A673 (cell line): Measurements from ENCODE around the gene HIBCH. TPM values are rescaled to one million over a fixed set of nuclear protein-coding genes. Genes with fewer than 3 reads are reported as not detected.

Experiments used
- Bru-seq: library from RNA; stranded (reverse); fragments of 400-500 nt; gene quantifications from one replicate; lab custom pipeline; 2021; lab: Mats Ljungman, UMichigan
- BruChase-seq, 2 experiments: library from RNA; stranded (reverse); fragments of 400-500 nt; gene quantifications; one replicate each; lab custom pipeline; 2021; lab: Mats Ljungman, UMichigan
- BruUV-seq: library from RNA; stranded (reverse); fragments of 400-500 nt; replicated peaks from 2 replicates; lab custom pipeline; 2021; lab: Mats Ljungman, UMichigan
- CTCF ChIA-PET: fragments of 300-600 bp; sonication (Branson Sonifier 250); formaldehyde crosslinking; loops from one replicate; lab custom pipeline; 2022; ENCODE audit warnings: antibody characterized with exemption; lab: Charles Lee
- POLR2A ChIA-PET: fragments of 300-600 bp; sonication (Branson Sonifier 250); formaldehyde crosslinking; loops from one replicate; lab custom pipeline; 2022; ENCODE audit warnings: antibody characterized with exemption; ENCODE audit not compliant: low non-redundant PET; lab: Charles Lee
- DNase-seq: peaks from one replicate; pipeline ENCODE4 v3.0.0-alpha.2; 2015; ENCODE audit warnings: low spot score
- H3K27ac ChIP-seq: fragments of 200-600 bp; sonication (generic); 2 replicates; pipeline ENCODE4 v1.5.1; 2016; ENCODE audit warnings: mixed run types, low read depth, mild to moderate bottlenecking, mixed read lengths, antibody characterized with exemption, low read length; ENCODE audit not compliant: poor library complexity, severe bottlenecking
- H3K27me3 ChIP-seq: fragments of 200-600 bp; sonication (generic); replicated peaks from 2 replicates; pipeline ENCODE4 v1.6.1; 2017; ENCODE audit warnings: mixed run types, low read depth, mild to moderate bottlenecking, mixed read lengths, antibody characterized with exemption, low read length; ENCODE audit not compliant: insufficient read depth, poor library complexity
- H3K36me3 ChIP-seq: fragments of 200-600 bp; sonication (generic); 2 replicates; pipeline ENCODE4 v1.6.1; 2016; ENCODE audit warnings: mixed run types, mild to moderate bottlenecking, mixed read lengths, antibody characterized with exemption, low read length; ENCODE audit not compliant: insufficient read depth, poor library complexity, severe bottlenecking
- H3K4me1 ChIP-seq: fragments of 200-600 bp; sonication (generic); 2 replicates; pipeline ENCODE4 v1.6.1; 2017; ENCODE audit warnings: mixed run types, mild to moderate bottlenecking, mixed read lengths, antibody characterized with exemption, low read length; ENCODE audit not compliant: insufficient read depth, poor library complexity, severe bottlenecking
- H3K4me3 ChIP-seq: fragments of 200-600 bp; sonication (generic); 2 replicates; pipeline ENCODE4 v1.5.1; 2016; ENCODE audit warnings: low read depth, mixed run types, mild to moderate bottlenecking, mixed read lengths, low read length; ENCODE audit not compliant: poor library complexity, severe bottlenecking
- H3K9me3 ChIP-seq: fragments of 200-600 bp; sonication (generic); 2 replicates; pipeline ENCODE4 v1.6.1; 2016; ENCODE audit warnings: mixed run types, low read depth, mild to moderate bottlenecking, mixed read lengths, antibody characterized with exemption, low read length; ENCODE audit not compliant: poor library complexity, severe bottlenecking
- CTCF ChIP-seq: fragments of 300-800, 200-600 bp; sonication (generic); conservative IDR thresholded peaks from 2 replicates; pipeline ENCODE4 v1.5.1; 2017; ENCODE audit warnings: low read depth, mild to moderate bottlenecking, antibody characterized with exemption, low read length, moderate library complexity, mixed read lengths
- EZH2 ChIP-seq: fragments of 200-600 bp; sonication (generic); IDR thresholded peaks from 2 replicates; pipeline ENCODE4 v1.6.1; 2017; ENCODE audit warnings: borderline replicate concordance, low read depth, mild to moderate bottlenecking, mixed read lengths, antibody characterized with exemption, low read length; ENCODE audit not compliant: poor library complexity, severe bottlenecking
- intact Hi-C: fragments of 100-400 bp; cut with micrococcal nuclease; formaldehyde crosslinking; loops from one replicate; pipeline ENCODE4 v1.10.0; 2022; ENCODE audit not compliant: unreplicated experiment
- long read RNA-seq: library from polyadenylated mRNA; stranded (forward); transcript quantifications from one replicate; pipeline ENCODE4 v2.0.0, GENCODE V29; 2022
- total RNA-seq: library from RNA; stranded (reverse); gene quantifications from 2 replicates; pipeline ENCODE4 v1.2.3, GENCODE V29; 2021

Gene HIBCH, protein sequence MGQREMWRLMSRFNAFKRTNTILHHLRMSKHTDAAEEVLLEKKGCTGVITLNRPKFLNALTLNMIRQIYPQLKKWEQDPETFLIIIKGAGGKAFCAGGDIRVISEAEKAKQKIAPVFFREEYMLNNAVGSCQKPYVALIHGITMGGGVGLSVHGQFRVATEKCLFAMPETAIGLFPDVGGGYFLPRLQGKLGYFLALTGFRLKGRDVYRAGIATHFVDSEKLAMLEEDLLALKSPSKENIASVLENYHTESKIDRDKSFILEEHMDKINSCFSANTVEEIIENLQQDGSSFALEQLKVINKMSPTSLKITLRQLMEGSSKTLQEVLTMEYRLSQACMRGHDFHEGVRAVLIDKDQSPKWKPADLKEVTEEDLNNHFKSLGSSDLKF
- total RNA-seq (43.3 and 45.7 TPM in 2 replicates), Bru-seq, nascent RNA (percentile 80 among the genes with signal in this experiment), BruChase-seq, experiment 1, labeled RNA remaining after a 2-hour chase (percentile 82 among the genes with signal in this experiment), BruChase-seq, experiment 2, labeled RNA remaining after a 6-hour chase (percentile 77 among the genes with signal in this experiment)
- long read RNA-seq, transcript HIBCH-202 (13 exons, 2,463 nt), result minor isoform, 73 of 199 reads
- long read RNA-seq, transcript HIBCH-201 (14 exons, 1,939 nt), result major isoform, 88 of 199 reads
- long read RNA-seq, partial matches to known transcripts, result 4 of 199 reads
- long read RNA-seq, other reads (novel, unspliced or antisense), result 34 of 199 reads

DNA sequence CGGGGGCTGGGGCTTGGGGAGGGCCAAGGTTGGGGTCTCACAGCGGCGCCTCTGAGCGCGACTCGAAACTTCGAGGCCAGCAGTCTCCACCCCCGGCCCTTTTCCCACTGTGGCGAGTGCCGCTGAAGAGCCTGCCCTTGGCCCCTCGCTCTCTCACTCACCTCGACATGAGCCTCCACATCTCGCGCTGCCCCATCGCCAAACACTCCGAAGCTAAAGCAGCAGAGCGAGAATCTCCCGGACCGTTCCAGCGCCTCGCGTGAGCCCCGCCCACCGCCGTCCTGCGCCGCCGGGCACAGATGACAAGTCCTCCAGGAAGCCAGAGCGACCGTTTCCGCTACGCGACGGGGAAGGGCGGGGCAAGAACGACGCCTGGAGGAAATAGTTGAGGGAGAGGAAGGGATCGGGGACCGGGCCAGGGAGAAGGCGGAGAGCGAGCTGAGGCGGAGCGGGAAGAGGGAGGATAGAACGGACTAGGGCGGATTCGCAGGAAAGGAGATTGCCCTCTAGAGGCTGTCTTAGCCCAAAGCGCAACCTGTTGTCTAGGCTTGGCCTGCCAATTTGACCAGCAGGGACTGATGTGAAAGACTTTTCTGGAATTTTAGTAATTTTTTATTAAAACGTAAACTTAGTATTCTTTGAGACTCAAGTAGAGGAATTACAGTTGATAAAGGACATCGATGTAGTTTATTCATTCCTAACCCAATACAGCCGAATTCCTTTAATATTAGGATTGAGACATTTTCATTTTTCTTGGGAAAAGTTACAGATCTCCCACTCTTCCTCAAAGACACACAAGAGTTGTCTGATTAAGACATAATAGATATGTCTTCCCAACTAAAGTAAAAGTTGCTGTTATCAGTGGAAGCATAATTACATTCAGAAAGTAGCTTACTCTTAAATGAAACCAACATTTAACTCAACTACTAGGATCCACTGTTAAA is at the start of gene HIBCH:
HIBCH (minus strand) TSS at position 272 of the 944 bp plus-strand sequence; CDS start at position 196, 76 bp downstream.
- TF ChIP-seq CTCF, result peak; percentile 94
- no peak for TF ChIP-seq EZH2
- ChIA-PET CTCF (interaction anchor here (1.0 kb wide), 2 partner anchors 18 to 19 kb away, joined by 3 to 5 read pairs; no protein-coding TSS in a partner anchor), POLR2A (no interaction called here)
- peak within 1 kb of the TSS; percentile 73 for H3K27ac ChIP-seq
- H3K9me3 ChIP-seq, result no peaks in the 10 kb centered on the region
- peaks cover 11% of the 10 kb centered on the region for H3K4me1 ChIP-seq
- H3K36me3 ChIP-seq, result no peaks in the 10 kb centered on the region
- peak; percentile 100 for DNase-seq
- no peaks in the 10 kb centered on the region for H3K27me3 ChIP-seq
- H3K4me3 ChIP-seq, result peak within 1 kb of the TSS; percentile 81
- intact Hi-C loops, result loop anchor here (10.0 kb wide), 1 partner anchor 525 kb away; no protein-coding TSS in a partner anchor
- no TSS peak for BruUV-seq

GRCh38 chr2:190367091-190367490 is 47.5 kb upstream of the HIBCH start:
- Histone ChIP-seq H3K27ac (no peak overlapping the region), H3K27me3 (no peaks in the 10 kb centered on the region), H3K4me1 (no peaks in the 10 kb centered on the region), H3K36me3 (no peaks in the 10 kb centered on the region), H3K4me3 (no peak overlapping the region), H3K9me3 (no peaks in the 10 kb centered on the region)
- intact Hi-C loops, result loop anchor here (10.0 kb wide), 1 partner anchor 382 kb away; no protein-coding TSS in a partner anchor
- no peak for TF ChIP-seq CTCF
- no peak for TF ChIP-seq EZH2
- BruUV-seq, result no TSS peak
- ChIA-PET CTCF (no interaction called here), POLR2A (no interaction called here)
- no peak for DNase-seq

DNA sequence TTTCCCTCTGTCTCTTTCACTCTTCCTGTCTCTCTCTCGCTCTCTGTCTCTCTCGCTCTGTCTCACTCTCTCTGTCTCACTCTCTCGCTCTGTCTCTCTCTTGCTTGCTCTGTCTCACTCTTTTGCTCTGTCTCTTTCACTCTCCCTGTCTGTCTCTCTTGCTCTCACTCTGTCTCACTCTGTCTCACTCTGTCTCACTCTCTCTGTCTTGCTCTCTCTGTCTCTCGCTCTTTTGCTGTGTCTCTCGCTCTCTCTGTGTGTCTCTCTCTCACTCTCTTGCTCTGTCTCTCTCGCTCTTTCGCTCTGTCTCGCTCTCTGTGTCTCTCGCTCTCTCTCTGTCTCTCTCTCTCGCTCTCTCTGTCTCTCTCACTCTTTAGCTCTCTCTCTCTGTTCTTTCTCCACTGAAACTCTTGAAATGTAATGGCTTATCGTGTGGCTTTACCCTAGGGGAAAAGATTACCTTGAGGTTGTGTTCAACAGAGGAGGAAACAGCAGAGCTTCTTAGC is 46.7 kb upstream of the HIBCH start:
- DNase-seq, result no peak
- Histone ChIP-seq H3K36me3 (no peaks in the 10 kb centered on the region), H3K9me3 (no peaks in the 10 kb centered on the region), H3K4me1 (no peaks in the 10 kb centered on the region), H3K27ac (no peak overlapping the region), H3K4me3 (no peak overlapping the region), H3K27me3 (no peaks in the 10 kb centered on the region)
- no TSS peak for BruUV-seq
- ChIA-PET POLR2A (no interaction called here), CTCF (no interaction called here)
- TF ChIP-seq CTCF (no peak), EZH2 (no peak)
- intact Hi-C loops, result loop anchor here (10.0 kb wide), 1 partner anchor 382 kb away; no protein-coding TSS in a partner anchor
